Measurements from ENCODE around the gene FNDC11.

The FNDC11 gene

DNA sequence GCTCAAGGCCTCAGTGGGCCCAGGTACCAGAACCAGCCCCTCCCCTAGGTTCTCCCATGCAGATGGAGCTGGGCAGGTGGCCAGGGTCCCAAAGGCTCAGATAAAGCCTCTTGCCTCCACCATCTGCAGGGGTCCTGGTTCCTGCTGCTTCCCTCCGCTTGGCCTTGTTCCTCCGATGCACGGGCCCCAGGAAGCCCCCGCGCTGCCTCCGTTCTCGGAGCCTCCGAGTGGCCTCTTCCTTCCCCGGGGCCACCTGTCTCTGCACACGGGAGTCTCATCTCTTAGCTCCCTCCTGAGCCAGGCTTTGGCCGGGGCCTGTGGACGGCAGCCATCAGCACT is 14.9 kb upstream of the FNDC11 start:
- DNase-seq (ENCODE audit: insufficient read length, low spot score) (no peak), FAIRE-seq (no peak)

DNA sequence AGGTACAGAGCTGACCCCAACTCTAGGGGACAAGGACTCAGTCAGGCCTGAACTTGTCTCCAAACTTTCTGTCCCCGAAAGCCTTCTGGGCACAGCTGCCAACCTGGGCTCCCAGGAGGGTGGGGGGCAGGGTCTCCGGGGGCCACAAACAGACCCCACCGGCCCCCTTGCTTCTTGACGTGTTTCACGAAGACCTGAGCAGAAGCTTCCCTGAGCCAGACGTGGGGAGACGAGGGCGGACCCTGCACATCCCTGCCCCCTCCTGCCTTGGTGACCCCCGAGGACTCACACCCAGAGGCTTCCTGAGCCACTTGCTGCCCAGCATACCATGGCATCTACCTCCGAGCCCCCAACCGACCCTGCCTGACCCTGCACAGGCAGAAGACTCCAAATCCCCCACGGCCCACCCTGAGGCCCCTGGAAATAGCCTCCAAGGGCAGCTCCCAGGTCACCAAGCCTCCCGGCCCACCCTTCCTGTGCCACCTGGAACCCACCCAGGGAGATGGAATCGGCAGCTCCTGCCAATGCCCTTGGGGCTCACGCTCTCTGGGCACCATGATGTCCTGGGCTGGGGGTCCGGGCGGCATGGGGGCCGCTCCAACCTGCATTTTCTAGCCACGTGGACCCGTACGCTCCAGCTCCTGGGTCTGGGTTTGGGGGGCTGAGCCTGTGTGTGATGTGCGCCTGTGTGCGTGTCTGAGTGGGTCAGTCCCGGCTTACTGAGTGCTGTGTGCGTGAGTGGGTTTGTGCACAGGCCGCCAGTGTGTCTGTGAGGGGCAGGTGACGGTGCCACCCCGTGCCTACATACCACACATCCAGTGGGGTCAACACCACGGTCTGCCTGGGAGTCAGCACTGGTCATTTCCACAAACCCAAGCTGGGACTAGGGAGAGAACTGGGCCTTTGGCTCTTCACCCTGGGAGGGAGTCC is 14.3 kb upstream of the FNDC11 start:
- no peak for DNase-seq (ENCODE audit: insufficient read length, low spot score)
- no peak for FAIRE-seq

DNA sequence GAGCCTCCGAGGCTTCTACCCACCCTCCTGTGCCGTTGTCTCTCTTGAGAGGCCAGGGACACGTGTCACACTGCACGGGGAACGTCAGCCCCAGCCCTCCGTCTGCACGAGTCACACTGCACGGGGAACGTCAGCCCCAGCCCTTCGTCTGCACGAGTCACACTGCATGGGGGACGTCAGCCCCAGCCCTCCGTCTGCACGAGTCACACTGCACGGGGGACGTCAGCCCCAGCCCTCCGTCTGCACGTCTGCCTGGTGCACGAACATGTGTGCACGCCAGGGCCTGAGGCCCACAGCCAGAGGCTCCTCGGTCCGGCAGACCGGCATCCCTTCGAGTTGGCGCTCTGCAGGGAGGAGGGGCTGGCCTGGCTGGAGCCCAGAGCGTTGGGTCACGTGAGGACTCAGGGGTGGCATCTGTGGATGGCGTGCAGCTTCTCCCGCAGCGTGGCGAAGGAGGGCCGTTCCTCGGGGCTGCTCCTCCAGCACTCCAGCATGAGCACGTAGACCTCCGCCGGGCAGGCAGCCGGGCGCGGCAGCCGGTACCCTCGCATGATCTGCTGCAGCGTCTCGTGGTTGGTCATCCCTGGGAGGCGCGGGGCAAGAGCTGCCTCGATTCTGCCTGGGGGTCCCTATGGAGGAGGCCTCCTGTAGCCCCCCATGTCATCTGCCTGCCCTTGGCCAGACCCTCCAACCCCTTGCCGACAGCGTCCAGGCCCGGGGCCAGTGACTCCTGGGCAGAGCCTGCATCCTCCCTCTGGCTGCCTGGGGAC is 13.4 kb upstream of the FNDC11 start:
- DNase-seq (ENCODE audit: insufficient read length, low spot score): no peak
- FAIRE-seq: no peak

DNA sequence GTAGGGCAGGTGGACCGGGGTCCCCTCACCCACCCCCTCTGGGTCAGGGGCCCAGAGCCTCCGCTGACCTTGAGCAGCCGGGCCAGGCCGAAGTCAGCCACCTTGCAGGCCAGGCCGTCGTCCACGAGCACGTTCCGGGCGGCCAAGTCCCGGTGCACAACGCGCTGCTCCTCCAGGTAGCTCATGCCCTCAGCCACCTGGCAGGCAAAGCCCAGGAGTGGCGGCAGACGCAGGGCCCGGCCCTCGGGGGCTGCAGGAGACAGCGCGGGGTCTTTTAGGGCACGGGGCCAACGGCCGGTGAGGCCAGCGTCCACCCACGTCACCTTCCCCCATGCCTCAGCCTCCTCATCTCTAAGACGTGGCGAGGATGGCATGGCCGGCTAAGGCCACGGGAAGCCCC is 12.6 kb upstream of the FNDC11 start:
- FAIRE-seq (no peak), DNase-seq (ENCODE audit: insufficient read length, low spot score) (no peak)

DNA sequence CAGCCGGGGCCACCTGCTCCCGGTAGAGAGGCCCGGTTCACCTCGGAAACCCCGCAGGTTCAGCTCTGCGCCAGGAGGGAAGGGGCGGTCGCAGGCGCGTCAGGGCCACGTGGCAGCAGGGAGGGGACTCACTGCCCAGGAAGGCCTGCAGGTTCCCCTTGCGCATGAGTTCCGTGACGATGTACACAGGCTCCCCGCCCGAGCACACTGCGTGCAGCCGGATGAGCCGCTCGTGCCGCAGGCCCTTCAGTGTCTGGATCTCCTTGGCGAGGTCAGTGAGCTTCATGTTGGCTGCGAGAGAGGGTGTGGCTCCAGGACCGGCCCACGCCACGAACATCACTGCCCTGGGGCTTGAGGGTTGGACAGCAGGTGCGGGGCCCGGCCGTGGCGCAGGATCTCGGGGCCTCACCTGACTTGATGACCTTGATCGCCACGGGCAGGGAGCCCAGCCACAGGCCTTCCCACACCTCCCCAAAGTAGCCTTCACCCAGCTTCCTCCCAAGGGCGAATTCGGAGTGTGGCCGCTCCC is 11.9 kb upstream of the FNDC11 start:
- no peak for DNase-seq (ENCODE audit: insufficient read length, low spot score)
- no peak for FAIRE-seq

DNA sequence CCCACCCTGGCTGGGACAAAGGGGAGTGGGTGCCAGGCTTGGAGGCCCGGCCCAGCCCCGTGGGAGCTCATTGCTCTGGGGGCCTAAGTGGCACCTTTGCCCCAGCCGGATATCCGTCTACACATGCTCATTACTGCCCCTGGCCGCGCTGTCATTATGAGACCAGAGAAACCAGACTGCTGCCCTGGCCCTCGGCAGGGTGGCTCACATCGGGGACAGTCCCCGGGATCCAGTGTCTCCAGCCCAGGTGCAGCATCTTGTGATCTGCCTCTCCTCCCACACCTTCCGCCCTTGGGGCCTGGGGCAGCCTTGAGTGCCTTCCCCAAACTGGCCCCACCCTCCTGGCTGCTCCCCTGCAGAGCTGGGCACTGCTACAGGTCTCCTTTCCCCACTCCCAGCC is 11.3 kb upstream of the FNDC11 start:
- FAIRE-seq (no peak), DNase-seq (ENCODE audit: insufficient read length, low spot score) (no peak)

DNA sequence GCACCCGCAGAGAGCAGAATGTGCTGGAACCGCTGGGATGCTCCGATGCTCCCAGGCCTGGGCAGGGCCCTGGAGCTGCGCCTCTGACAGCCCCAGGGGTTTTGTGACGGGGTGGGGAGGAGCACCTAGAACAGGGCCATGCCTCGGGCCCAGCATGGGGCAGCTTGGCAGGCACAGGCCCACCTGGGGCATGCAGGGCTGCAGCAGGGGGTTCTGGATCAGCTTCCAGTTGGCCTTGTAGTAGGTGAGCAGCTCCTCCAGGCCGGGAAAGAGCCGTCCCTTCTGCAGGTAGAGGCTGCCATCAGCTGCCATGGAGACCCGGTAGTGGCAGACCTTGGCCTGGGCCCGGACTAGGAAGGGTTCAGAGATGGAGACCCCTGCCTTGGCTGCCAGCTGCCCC is 10.8 kb upstream of the FNDC11 start:
- FAIRE-seq (no peak), DNase-seq (ENCODE audit: insufficient read length, low spot score) (no peak)

DNA sequence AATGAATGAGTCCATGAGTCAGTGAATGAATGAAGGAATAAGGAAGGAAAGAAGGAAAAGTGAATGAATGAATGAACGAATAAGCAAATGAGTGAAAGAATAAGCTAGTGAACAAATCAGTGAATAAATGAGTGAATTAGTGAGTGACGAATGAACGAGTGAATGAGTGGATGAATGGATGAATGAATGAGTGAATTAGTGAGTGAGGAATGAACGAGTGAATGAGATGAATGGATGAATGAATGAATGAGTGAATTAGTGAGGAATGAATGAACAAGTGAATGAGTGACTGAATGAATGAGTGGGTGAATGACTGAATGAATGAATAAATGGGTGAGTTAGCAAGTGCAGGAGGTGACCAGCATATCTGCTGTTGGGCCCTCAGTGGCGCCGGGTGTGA is 10.2 kb upstream of the FNDC11 start:
- no peak for FAIRE-seq
- DNase-seq (ENCODE audit: insufficient read length, low spot score): no peak

DNA sequence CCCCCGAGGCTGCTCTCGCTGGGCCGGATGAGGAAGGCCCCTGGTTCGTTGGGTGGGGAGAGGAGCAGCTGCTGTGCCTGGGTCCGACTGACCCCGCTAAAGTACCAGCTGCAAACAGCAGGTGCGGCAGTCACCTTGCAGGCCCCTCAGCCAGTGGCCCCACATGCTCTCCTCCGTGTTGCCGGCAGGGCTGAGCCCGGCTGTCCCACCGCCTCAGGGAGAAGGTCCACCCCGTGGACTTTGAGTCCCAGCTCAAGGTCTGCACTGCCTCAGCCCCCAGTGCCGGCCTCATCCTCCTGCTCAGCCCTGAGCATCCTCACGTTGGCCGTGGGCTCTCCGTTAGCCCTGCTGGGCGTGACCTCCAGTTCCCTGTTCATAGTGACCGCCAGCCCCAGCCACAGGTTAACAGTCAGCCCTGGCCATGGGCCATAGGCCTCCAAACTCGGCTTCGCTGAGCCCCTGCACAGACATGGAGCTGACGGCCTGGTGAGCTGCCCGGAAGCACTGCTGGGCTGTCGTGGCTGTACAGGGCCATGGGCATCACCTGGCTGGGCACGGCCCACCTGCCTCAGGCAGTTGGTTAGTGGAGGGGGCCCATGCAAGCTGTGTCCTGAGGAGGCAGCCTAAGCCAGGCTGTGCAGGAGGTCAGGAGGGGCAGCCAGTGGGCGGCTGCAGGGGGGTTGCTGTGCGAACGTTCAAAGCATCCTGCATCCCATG is 9.6 kb upstream of the FNDC11 start:
- DNase-seq (ENCODE audit: insufficient read length, low spot score): no peak

DNA sequence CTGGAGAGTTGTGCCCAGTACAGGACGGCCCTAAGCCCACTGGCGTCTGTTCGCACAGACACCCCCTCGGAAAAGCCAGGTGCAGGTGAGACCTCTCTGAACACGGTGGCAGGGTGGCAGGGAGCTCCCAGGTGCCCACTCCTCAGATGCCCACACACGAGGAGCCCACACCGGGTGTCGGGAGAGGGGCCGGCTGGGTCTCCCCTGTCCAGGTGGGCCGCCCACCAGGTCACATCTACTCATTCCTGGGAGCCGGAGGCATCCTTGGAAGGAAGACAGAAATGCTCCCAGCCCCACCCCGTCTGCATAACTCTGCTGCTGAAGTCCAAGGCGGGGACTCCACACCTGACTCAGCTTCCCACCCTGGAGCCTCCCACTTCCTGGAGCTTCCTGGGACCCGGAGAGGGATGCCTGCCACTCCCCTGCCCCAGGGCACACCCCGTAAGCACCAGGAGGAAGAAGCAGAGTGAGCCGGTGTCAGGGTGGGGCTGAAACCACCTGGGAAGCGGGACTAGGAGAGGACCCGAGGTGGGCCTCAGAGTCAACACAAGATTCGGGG is 8.9 kb upstream of the FNDC11 start:
- FAIRE-seq: no peak

More for the DNA sequence above, 9.6 kb upstream of the FNDC11 start:
- no peak for FAIRE-seq

DNA sequence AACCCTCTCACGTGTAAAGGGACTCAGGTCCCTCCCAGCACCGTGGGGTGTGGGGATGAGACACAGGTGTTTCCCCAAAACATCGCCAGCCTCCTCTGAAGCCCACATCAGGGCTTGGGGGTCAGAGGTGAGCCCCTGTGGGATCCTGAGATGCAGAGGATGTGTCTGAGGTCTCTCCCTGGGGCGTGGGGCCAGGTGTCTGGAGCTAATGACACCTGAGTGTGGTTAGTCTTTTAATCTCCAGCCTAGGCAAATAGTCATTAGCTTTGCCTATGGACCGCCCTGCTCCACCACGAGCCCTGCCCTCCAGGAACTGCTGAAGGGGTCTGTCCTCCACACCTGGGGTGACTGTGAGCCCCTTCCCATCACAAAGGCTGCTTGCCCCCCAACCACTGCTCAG is 8.1 kb upstream of the FNDC11 start:
- no peak for DNase-seq (ENCODE audit: insufficient read length, low spot score)
- FAIRE-seq: no peak

More for the DNA sequence above, 8.9 kb upstream of the FNDC11 start:
- no peak for DNase-seq (ENCODE audit: insufficient read length, low spot score)

DNA sequence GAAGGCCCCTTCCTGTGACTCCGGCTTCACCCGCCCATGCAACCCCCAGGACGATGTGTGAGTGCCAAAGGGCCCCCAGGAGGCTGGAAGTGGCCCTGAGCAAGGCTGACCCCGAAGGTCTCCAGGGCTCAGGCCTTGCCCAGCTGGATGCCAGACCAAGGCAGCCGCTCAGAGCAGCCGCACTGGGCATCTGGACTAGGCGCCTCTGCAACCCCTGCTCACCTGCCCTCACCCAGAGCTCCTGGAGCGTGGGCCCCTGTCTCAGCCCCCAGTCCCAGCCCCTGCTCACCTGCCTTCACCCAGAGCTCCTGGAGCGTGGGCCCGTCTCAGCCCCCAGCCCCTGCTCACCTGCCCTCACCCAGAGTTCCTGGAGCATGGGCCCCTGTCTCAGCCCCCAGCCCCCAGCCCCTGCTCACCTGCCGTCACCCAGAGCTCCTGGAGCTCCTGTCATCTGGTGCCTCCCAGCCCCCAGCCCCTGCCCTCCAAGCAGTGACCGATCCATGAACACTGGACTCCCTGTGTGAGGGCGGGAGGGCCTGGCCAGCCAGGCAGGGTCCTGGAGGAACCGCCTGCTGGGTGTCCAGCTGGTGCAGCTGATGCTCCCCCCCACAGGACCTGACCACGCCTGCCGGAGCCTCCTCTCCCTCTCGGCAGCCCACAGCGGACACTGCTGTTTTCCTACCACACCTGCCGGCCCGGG is 7.6 kb upstream of the FNDC11 start:
- DNase-seq (ENCODE audit: insufficient read length, low spot score): no peak
- no peak for FAIRE-seq

DNA sequence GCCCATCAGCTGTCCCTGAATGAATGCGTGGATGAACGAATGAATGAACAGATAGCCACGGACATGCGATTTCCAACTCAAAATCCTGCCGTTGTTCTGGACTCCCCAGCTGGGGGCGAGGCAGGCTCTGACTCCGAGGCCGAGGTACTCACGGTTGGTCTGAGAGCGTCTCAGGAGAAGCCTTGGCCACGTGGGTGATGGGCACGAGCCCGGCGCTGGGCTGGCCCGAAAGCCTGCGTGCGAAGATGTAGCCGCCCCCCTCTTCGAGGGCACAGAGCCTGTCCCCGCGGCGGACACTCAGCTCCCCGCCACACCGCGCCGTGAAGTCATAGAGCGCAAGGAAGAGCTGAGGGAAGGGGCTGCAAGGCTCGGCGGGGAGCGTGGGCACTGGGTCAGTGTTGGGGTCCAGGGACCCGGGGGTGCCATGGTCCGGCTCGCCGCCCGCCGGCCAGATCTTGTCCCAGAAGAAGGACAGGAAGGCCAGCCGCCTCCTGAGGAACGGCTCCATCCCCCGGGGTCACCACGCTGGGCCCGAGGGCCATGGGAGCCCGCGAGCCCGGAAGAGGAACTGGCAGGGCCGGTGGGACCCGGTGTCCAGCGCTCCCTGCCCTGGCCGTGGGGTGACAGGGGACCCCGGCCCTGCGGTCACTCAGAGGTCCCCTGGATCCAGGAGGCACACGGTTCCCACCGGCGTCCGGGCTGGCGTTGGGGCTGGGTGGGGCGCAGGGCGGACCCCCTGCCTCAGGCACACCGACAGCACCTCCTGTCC is 6.8 kb upstream of the FNDC11 start:
- DNase-seq (ENCODE audit: insufficient read length, low spot score): no peak
- no peak for FAIRE-seq

DNA sequence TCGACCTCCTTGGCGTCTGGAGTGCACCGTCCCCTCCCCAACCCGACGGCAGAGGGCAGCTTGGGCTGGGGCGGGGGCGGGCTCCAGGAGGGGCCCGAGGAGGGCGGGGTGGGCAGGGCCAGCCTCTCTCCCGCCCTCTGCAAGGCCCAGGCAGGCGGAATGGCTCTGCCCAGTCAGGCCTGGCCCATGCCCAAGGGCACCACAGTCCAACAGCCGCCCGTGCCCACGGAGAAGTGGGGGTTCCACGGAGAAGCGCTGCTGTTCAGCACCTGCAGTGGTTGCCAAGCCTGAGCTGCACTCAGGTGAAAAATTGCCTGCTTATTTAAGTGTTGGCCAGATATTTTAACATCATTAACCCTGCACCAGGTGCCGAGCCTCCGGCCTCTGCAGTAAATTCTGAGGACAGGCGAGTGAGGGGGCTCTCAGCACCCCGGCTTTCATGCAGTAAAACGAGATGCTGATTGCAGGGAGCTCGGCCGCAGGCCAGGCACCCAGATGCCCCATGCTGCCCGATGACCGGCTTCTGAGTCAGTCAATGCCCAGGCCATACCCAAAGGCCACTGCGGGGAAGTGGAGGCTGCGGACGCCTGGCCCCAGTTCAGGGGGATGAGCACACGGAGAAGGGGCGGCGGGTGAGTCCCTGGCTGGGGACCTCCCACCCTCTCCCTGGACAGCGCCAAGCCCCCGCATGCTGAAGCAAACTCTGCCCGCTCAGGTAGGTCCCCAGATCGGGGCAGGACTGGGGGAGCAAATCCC is 6.1 kb upstream of the FNDC11 start, which contains the start of gene SRMS:
Gene SRMS, minus strand, starts transcription at position 25 of the 756 bp plus-strand sequence. CDS start 286 bp downstream, outside the sequence.
- FAIRE-seq: no peak
- no peak for DNase-seq (ENCODE audit: insufficient read length, low spot score)

DNA sequence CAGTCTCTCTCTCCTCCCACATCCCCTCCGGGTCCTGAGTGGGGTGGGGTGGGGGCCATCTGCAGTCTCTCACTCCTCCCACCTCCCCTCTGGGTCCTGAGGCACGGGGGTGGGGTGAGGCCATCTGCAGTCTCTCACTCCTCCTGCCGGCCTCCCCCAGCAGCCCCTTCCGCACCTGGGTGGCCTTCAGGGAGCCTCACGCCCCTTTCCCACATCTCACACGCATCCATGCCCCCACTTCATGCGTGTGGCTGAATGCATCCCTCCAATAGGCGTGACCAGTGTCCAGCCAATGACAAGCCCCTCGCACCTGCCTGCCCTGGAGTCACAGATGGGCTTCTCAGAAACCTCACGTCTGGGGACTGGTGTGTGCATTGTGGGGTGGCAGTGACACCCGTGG is 5.4 kb upstream of the FNDC11 start:
- FAIRE-seq: no peak
- no peak for DNase-seq (ENCODE audit: insufficient read length, low spot score)

DNA sequence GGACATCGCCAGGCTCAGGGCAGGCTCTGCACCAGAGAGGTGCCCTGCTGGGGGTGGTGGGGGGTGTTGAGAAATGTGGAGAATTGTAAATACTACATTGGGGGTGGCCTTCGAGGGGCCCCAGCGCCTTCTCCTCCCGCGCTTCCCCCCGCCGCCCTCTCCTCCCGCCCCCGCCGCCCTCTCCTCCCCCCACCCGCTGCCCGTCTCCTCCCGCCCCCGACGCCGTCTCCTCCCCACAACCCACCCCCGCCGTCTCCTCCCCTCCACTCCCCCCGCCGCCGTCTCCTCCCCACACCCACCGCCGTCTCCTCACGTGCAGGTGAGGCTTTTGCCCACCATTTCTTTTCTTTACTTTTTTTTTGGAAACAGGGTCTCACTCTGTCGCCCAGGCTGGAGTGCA is 4.9 kb upstream of the FNDC11 start:
- DNase-seq (ENCODE audit: insufficient read length, low spot score) (no peak), FAIRE-seq (no peak)

DNA sequence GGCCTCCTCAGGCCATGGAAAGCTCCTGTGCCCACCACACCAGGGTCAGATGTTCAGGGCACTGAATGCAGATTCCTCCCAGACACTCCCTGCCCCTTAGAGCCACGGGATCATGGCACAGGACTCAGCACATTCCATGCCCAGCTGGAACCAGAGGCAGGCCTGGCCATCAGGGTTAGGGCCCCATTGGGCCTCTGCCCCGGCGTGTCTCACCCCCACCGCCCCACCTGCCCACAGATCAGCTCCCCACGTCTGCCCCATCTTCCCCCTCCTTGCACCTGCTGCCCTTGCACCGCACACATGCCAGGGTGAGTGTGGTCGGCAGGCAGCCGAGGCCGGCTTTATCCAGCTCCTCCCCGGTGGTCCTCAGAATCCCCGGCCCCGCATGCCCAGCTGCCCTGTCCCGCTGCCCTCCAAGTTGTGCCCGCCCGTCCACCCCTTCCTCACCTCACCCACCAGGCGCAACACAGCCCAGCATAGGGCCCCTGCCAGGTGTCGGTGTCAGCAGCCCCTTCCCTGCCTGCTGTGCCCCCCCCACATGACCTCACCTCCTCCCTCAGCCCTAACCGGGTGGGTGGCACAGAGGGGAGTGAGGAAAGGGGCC is 4.2 kb upstream of the FNDC11 start:
- DNase-seq (ENCODE audit: insufficient read length, low spot score) (no peak), FAIRE-seq (no peak)

DNA sequence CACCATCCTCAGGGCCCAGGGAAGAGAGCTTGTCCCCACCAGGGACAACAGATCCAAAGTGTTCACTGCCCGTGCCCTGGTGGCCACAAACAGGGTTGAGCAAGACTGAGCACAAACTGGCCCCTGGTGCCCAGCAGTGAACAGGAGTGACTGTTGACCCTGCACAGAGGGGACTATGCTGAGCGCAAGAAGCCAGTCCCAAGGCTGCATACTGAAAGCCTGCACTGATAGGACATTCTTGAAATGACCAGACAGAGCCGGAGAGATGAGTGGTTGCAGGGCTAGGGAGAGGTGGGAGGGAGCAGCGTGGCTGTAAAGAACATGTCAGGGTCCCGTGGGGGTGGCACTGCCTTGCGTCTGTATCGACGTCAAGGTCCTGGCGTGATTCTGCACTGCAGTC is 2.9 kb upstream of the FNDC11 start:
- DNase-seq (ENCODE audit: insufficient read length, low spot score) (no peak), FAIRE-seq (no peak)

Measured in GM19239 (cell line).